Uterus (tissue), 4 donors: ENCODE results near the gene COL18A1. TPM values are rescaled to one million over a fixed set of nuclear protein-coding genes. Genes with fewer than 3 reads are reported as not detected.

ENCODE experiments used
- DNase-seq, 2 donors: peaks; one replicate each; pipeline ENCODE4 v3.0.0-alpha.2; 2019 to 2020
- H3K27ac ChIP-seq, 2 donors: fragments of 200-600 bp; sonication (generic); 1 replicate in 1 of 2; 2 replicates in 1 of 2; pipeline ENCODE4 v1.5.1; 2016 to 2018
- H3K27me3 ChIP-seq, 2 donors: fragments of 200-600 bp; sonication (generic); one replicate each; pipeline ENCODE4 v1.5.1; 2018 to 2019; ENCODE audit warnings: control low read depth in 1 of 2
- H3K36me3 ChIP-seq, 2 donors: fragments of 200-600 bp; sonication (generic); one replicate each; pipeline ENCODE4 v1.5.1; 2019; ENCODE audit warnings: control low read depth in 1 of 2
- H3K4me1 ChIP-seq, 2 donors: fragments of 200-600 bp; sonication (generic); one replicate each; pipeline ENCODE4 v1.5.1; 2018 to 2019; ENCODE audit warnings: control low read depth in 1 of 2
- H3K4me3 ChIP-seq, 2 donors: fragments of 200-600 bp; sonication (generic); 1 replicate in 1 of 2; 2 replicates in 1 of 2; pipeline ENCODE4 v1.5.1; 2018 to 2019; ENCODE audit warnings: mild to moderate bottlenecking in 1 of 2
- H3K9me3 ChIP-seq, 2 donors: fragments of 200-600 bp; sonication (generic); one replicate each; pipeline ENCODE4 v1.5.1; 2019; ENCODE audit warnings: control low read depth in 1 of 2
- POLR2A ChIP-seq, 2 donors: fragments of 450-650 bp; IDR thresholded peaks; one replicate each; pipeline ENCODE4 v1.6.1; 2016; ENCODE audit warnings: antibody characterized with exemption in 2 of 2, mild to moderate bottlenecking in 1 of 2, moderate library complexity in 1 of 2
- intact Hi-C: fragments of 100-400 bp; cut with DNase I; formaldehyde crosslinking; loops from one replicate; pipeline ENCODE4 v1.15.1; 2023; ENCODE audit warnings: low total_unique reads
- total RNA-seq, 4 donors: library from RNA; depleted of rRNA in 3 of 4; stranded (reverse); fragments of >200 nt in 3 of 4; gene quantifications; one replicate each; pipeline versions ENCODE4 v1.1.0 to v1.2.4, GENCODE V29; 2014 to 2023
- TF ChIP-seq, protein P1 (sequence below), 4 experiments: fragments of 200-600 bp in 2 of 4; fragments of 450-650 bp in 2 of 4; sonication (generic) in 2 of 4; IDR thresholded peaks; one replicate each; pipeline ENCODE4 v1.5.1; 2016 to 2019; ENCODE audit warnings: antibody characterized with exemption in 4 of 4, mild to moderate bottlenecking in 2 of 4, moderate library complexity in 1 of 4
- donor health status: DM: yes; HTN: yes; CAD: no.

Gene COL18A1
- total RNA-seq, 4 donors from 2014 or later: 73.0 to 223 (median 152) TPM

- intact Hi-C loops: no loop called here
- no peaks in the 10 kb centered on the region for H3K36me3 ChIP-seq
- DNase-seq: no peak
Measured at GRCh38 chr21:45516671-45517151, 111.7 kb downstream of the COL18A1 start.

DNA sequence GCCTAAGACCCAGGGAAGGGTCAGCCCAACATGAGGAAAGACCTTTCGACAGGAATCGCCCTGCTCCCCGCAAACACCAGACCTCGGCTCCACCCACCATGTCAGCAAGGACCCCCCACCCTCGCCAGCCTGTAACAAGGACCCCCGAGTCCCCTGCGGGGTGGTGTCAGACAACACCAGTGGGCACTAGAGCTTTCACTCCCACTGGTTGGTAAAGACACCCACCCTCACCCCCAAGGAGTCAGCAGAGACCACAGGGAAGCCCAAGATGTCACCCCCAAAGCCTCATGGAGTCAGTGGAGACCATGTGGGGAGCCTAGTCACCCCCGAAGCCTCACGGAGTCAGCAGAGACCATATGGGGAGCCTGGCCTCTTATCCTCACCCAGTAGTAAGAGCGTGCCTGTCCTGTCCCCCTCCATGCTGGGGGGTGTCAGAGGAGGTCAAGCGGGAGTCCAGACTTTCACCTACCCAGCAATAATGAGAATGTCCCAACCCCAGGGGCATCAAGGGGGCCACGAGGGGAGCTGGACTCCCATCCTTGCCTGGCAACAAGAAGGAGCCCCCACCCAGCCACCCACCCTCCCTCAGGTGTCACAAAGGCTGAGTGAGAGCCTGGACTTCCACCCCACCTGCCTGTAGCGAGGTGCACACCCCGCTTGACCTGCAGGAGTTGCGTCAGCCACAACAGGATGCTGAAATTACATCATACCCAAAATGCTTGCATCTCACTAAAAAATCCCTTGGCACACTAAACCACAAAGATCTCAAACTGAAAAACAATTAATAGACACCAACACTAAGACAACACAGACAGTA is 112.5 kb downstream of the COL18A1 start:
- no peaks in the 10 kb centered on the region for H3K36me3 ChIP-seq
- intact Hi-C loops: no loop called here

More at GRCh38 chr21:45516671-45517151, 111.7 kb downstream of the COL18A1 start:
- Histone ChIP-seq H3K27ac (no peak overlapping the region), H3K4me3 (no peak overlapping the region), H3K27me3 (no peaks in the 10 kb centered on the region), H3K4me1 (no peaks in the 10 kb centered on the region), H3K9me3 (peaks cover 0 to 22% of the 10 kb centered on the region in 2 donors)
- no peak for TF ChIP-seq POLR2A (IDR thresholded peaks at IDR 0.05)
- TF ChIP-seq, protein P1, sequence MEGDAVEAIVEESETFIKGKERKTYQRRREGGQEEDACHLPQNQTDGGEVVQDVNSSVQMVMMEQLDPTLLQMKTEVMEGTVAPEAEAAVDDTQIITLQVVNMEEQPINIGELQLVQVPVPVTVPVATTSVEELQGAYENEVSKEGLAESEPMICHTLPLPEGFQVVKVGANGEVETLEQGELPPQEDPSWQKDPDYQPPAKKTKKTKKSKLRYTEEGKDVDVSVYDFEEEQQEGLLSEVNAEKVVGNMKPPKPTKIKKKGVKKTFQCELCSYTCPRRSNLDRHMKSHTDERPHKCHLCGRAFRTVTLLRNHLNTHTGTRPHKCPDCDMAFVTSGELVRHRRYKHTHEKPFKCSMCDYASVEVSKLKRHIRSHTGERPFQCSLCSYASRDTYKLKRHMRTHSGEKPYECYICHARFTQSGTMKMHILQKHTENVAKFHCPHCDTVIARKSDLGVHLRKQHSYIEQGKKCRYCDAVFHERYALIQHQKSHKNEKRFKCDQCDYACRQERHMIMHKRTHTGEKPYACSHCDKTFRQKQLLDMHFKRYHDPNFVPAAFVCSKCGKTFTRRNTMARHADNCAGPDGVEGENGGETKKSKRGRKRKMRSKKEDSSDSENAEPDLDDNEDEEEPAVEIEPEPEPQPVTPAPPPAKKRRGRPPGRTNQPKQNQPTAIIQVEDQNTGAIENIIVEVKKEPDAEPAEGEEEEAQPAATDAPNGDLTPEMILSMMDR (IDR thresholded peaks at IDR 0.05): no peak

GRCh38 chr21:45518742-45519141 is 113.8 kb downstream of the COL18A1 start:
- no peak for DNase-seq
- peaks cover 0 to 22% of the 10 kb centered on the region in 2 donors for H3K9me3 ChIP-seq
- no peaks in the 10 kb centered on the region for H3K36me3 ChIP-seq
- no peak overlapping the region for H3K4me3 ChIP-seq
- intact Hi-C loops: no loop called here
- TF ChIP-seq POLR2A (IDR thresholded peaks at IDR 0.05): no peak
- TF ChIP-seq, protein P1 (IDR thresholded peaks at IDR 0.05): no peak
- no peak overlapping the region for H3K27ac ChIP-seq
- no peaks in the 10 kb centered on the region for H3K27me3 ChIP-seq
- H3K4me1 ChIP-seq: no peaks in the 10 kb centered on the region

More for the DNA sequence above, 112.5 kb downstream of the COL18A1 start:
- Histone ChIP-seq H3K27me3 (no peaks in the 10 kb centered on the region), H3K4me3 (no peak overlapping the region), H3K27ac (no peak overlapping the region), H3K9me3 (peaks cover 0 to 22% of the 10 kb centered on the region in 2 donors), H3K4me1 (no peaks in the 10 kb centered on the region)
- no peak for TF ChIP-seq POLR2A (IDR thresholded peaks at IDR 0.05)
- TF ChIP-seq, protein P1 (IDR thresholded peaks at IDR 0.05): no peak
- no peak for DNase-seq

GRCh38 chr21:45519182-45519581 is 114.2 kb downstream of the COL18A1 start:
- H3K9me3 ChIP-seq: peaks cover 0 to 22% of the 10 kb centered on the region in 2 donors
- TF ChIP-seq, protein P1 (IDR thresholded peaks at IDR 0.05): no peak
- no peak for TF ChIP-seq POLR2A (IDR thresholded peaks at IDR 0.05)

GRCh38 chr21:45521241-45521640 is 116.3 kb downstream of the COL18A1 start:
- Histone ChIP-seq H3K4me3 (no peak overlapping the region), H3K27ac (no peak overlapping the region), H3K9me3 (peaks cover 0 to 22% of the 10 kb centered on the region in 2 donors), H3K36me3 (no peaks in the 10 kb centered on the region), H3K4me1 (no peaks in the 10 kb centered on the region), H3K27me3 (no peaks in the 10 kb centered on the region)
- no peak for DNase-seq
- intact Hi-C loops: no loop called here
- TF ChIP-seq, protein P1 (IDR thresholded peaks at IDR 0.05): no peak
- no peak for TF ChIP-seq POLR2A (IDR thresholded peaks at IDR 0.05)

More at GRCh38 chr21:45519182-45519581, 114.2 kb downstream of the COL18A1 start:
- Histone ChIP-seq H3K27ac (no peak overlapping the region), H3K4me1 (no peaks in the 10 kb centered on the region), H3K4me3 (no peak overlapping the region), H3K36me3 (no peaks in the 10 kb centered on the region), H3K27me3 (no peaks in the 10 kb centered on the region)
- intact Hi-C loops: no loop called here
- DNase-seq: no peak
